ENCODE data around the gene KIAA1328. TPM values are rescaled to one million over a fixed set of nuclear protein-coding genes. Genes with fewer than 3 reads are reported as not detected.
"Not testable (repeated sequence)": the region's sequence is repeated elsewhere in the genome, so short reads cannot be mapped to it uniquely, and the experiment has no call there.

Gene KIAA1328
- total RNA-seq, 1 donor = 8.7 TPM

- Histone ChIP-seq H3K27ac (ENCODE audit: low read depth, low read length) (no peak overlapping the region), H3K9me3 (ENCODE audit: low read depth, low read length) (no peaks in the 10 kb centered on the region), H4K20me1 (ENCODE audit: insufficient read depth, low read length) (no peaks in the 10 kb centered on the region), H3K4me2 (ENCODE audit: insufficient read depth, low read length) (no peak overlapping the region), H3K4me1 (ENCODE audit: insufficient read depth, low read length) (peaks cover 15% of the 10 kb centered on the region), H3K79me2 (ENCODE audit: insufficient read depth, low read length) (no peaks in the 10 kb centered on the region), H2AFZ (ENCODE audit: low read length) (no peak overlapping the region), H3K36me3 (ENCODE audit: insufficient read depth, low read length) (no peaks in the 10 kb centered on the region), H3K27me3 (ENCODE audit: insufficient read depth, low read length) (no peaks in the 10 kb centered on the region), H3K4me3 (ENCODE audit: insufficient read depth, low read length) (no peak overlapping the region)
- no peak for DNase-seq (ENCODE audit: insufficient read length, low spot score, missing footprints)
- TF ChIP-seq, protein P1, sequence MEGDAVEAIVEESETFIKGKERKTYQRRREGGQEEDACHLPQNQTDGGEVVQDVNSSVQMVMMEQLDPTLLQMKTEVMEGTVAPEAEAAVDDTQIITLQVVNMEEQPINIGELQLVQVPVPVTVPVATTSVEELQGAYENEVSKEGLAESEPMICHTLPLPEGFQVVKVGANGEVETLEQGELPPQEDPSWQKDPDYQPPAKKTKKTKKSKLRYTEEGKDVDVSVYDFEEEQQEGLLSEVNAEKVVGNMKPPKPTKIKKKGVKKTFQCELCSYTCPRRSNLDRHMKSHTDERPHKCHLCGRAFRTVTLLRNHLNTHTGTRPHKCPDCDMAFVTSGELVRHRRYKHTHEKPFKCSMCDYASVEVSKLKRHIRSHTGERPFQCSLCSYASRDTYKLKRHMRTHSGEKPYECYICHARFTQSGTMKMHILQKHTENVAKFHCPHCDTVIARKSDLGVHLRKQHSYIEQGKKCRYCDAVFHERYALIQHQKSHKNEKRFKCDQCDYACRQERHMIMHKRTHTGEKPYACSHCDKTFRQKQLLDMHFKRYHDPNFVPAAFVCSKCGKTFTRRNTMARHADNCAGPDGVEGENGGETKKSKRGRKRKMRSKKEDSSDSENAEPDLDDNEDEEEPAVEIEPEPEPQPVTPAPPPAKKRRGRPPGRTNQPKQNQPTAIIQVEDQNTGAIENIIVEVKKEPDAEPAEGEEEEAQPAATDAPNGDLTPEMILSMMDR (IDR thresholded peaks at IDR 0.05; ENCODE audit: extremely low read depth, low read depth, low read length) = no peak
Observed at GRCh38 chr18:36905571-36905970, 76.6 kb downstream of the KIAA1328 start.

DNA sequence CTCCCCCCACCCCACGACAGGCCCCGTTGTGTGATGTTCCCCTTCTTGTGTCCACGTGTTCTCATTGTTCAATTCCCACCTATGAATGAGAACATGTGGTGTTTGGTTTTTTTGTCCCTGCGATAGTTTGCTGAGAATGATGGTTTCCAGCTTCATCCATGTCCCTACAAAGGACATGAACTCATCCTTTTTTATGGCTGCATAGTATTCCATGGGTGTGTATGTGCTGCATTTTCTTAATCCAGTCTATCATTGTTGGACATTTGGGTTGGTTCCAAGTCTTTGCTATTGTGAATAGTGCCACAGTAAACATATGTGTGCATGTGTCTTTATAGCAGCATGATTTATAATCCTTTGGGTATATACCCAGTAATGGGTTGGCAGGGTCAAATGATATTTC lies 80.4 kb downstream of the KIAA1328 start:
- H3K27ac ChIP-seq (ENCODE audit: low read depth, low read length); DNase-seq (ENCODE audit: insufficient read length, low spot score, missing footprints); H3K4me3 ChIP-seq (ENCODE audit: insufficient read depth, low read length); H3K27me3 ChIP-seq (ENCODE audit: insufficient read depth, low read length); H3K36me3 ChIP-seq (ENCODE audit: insufficient read depth, low read length); H3K4me1 ChIP-seq (ENCODE audit: insufficient read depth, low read length); H3K9me3 ChIP-seq (ENCODE audit: low read depth, low read length); H4K20me1 ChIP-seq (ENCODE audit: insufficient read depth, low read length); H3K79me2 ChIP-seq (ENCODE audit: insufficient read depth, low read length); H3K4me2 ChIP-seq (ENCODE audit: insufficient read depth, low read length); H2AFZ ChIP-seq (ENCODE audit: low read length): not testable (repeated sequence)

- H3K9me3 ChIP-seq (ENCODE audit: low read depth, low read length) = no peaks in the 10 kb centered on the region
- no peaks in the 10 kb centered on the region for H3K79me2 ChIP-seq (ENCODE audit: insufficient read depth, low read length)
- H2AFZ ChIP-seq (ENCODE audit: low read length) = peak overlapping the region; percentile 46
- TF ChIP-seq, protein P1 (IDR thresholded peaks at IDR 0.05; ENCODE audit: extremely low read depth, low read depth, low read length) = no peak
- DNase-seq (ENCODE audit: insufficient read length, low spot score, missing footprints) = no peak
- H3K27me3 ChIP-seq (ENCODE audit: insufficient read depth, low read length) = no peaks in the 10 kb centered on the region
- no peak overlapping the region for H3K4me3 ChIP-seq (ENCODE audit: insufficient read depth, low read length)
- no peaks in the 10 kb centered on the region for H3K4me1 ChIP-seq (ENCODE audit: insufficient read depth, low read length)
- H3K4me2 ChIP-seq (ENCODE audit: insufficient read depth, low read length) = no peak overlapping the region
- H3K36me3 ChIP-seq (ENCODE audit: insufficient read depth, low read length) = no peaks in the 10 kb centered on the region
- no peak overlapping the region for H3K27ac ChIP-seq (ENCODE audit: low read depth, low read length)
- H4K20me1 ChIP-seq (ENCODE audit: insufficient read depth, low read length) = no peaks in the 10 kb centered on the region
Observed at GRCh38 chr18:36912887-36913286, 84.0 kb downstream of the KIAA1328 start.

- Histone ChIP-seq H3K4me3 (ENCODE audit: insufficient read depth, low read length) (no peak overlapping the region), H2AFZ (ENCODE audit: low read length) (no peak overlapping the region), H3K36me3 (ENCODE audit: insufficient read depth, low read length) (no peaks in the 10 kb centered on the region), H3K4me2 (ENCODE audit: insufficient read depth, low read length) (no peak overlapping the region), H3K79me2 (ENCODE audit: insufficient read depth, low read length) (no peaks in the 10 kb centered on the region), H3K27ac (ENCODE audit: low read depth, low read length) (no peak overlapping the region), H3K9me3 (ENCODE audit: low read depth, low read length) (no peaks in the 10 kb centered on the region), H4K20me1 (ENCODE audit: insufficient read depth, low read length) (no peaks in the 10 kb centered on the region), H3K4me1 (ENCODE audit: insufficient read depth, low read length) (no peaks in the 10 kb centered on the region), H3K27me3 (ENCODE audit: insufficient read depth, low read length) (no peaks in the 10 kb centered on the region)
- TF ChIP-seq, protein P1 (IDR thresholded peaks at IDR 0.05; ENCODE audit: extremely low read depth, low read depth, low read length) = no peak
- no peak for DNase-seq (ENCODE audit: insufficient read length, low spot score, missing footprints)
Observed at GRCh38 chr18:36917907-36918306, 89.0 kb downstream of the KIAA1328 start.

Data from osteoblast (primary cell).